ENCODE measurements around the gene HBB. TPM values are rescaled to one million over a fixed set of nuclear protein-coding genes. Genes with fewer than 3 reads are reported as not detected.
A peak's percentile ranks its signal among the peaks of the same experiment; 100 is the strongest.

The HBB gene
- total and polyA plus RNA-seq, 2 of the 4 experiments (the other 2 are of a cell fraction): 0.24 TPM; not detected in 1

GRCh38 chr11:5223146-5223545 is 3.7 kb downstream of the HBB start:
- Histone ChIP-seq H3K18ac (ENCODE audit: low read depth, low read length) (peak overlapping the region; percentile 12; the same call in 1 of the 2 replicates), H3K4me3 (ENCODE audit: insufficient read depth, low read depth, low read length) (no peak overlapping the region), H3K56ac (ENCODE audit: extremely low read depth, insufficient read depth, low read length) (no peak overlapping the region), H3K27ac (ENCODE audit: insufficient read depth, low read length) (no peak overlapping the region), H3K23ac (ENCODE audit: low read depth, low read length) (no peak overlapping the region), H3K79me1 (ENCODE audit: low read depth in 1 of 2, low read length in 2 of 2) (no peaks in the 10 kb centered on the region), H4K8ac (ENCODE audit: low read depth in 2 of 2, low read length in 2 of 2) (no peak overlapping the region), H3K4ac (ENCODE audit: low read depth, low read length) (no peak overlapping the region), H2BK5ac (ENCODE audit: low read depth, low read length, poor library complexity, severe bottlenecking) (peak overlapping the region; percentile 78), H3K36me3 (ENCODE audit: control insufficient read depth, insufficient read depth, low read length) (no peaks in the 10 kb centered on the region), H4K91ac (ENCODE audit: insufficient read depth, low read depth, low read length) (peak overlapping the region; percentile 47; the same call in 1 of the 2 replicates), H3K14ac (replicated peaks; ENCODE audit: low read depth, low read length) (no peak overlapping the region), H4K5ac (ENCODE audit: low read depth, low read length) (no peak overlapping the region), H2BK15ac (ENCODE audit: low read depth, low read length) (no peak overlapping the region), H3K9ac (ENCODE audit: low read depth, low read length) (no peak overlapping the region), H3K4me2 (ENCODE audit: low read depth, low read length) (no peak overlapping the region), H3K9me1 (ENCODE audit: insufficient read depth, low read length) (no peaks in the 10 kb centered on the region), H2AK5ac (ENCODE audit: low read depth, low read length) (no peak overlapping the region), H2AFZ (replicated peaks; ENCODE audit: low read length, poor library complexity) (no peak overlapping the region), H3K4me1 (ENCODE audit: control insufficient read depth, insufficient read depth, low read length) (no peaks in the 10 kb centered on the region), H4K20me1 (ENCODE audit: insufficient read depth, low read length) (no peaks in the 10 kb centered on the region), H2AK9ac (replicated peaks; ENCODE audit: low read depth, low read length, poor library complexity) (no peak overlapping the region), H3K9me3 (ENCODE audit: control insufficient read depth, insufficient read depth, low read length) (no peaks in the 10 kb centered on the region), H3K27me3 (ENCODE audit: control insufficient read depth, insufficient read depth, low read length) (no peaks in the 10 kb centered on the region), H2BK120ac (ENCODE audit: low read depth, low read length) (peak overlapping the region; percentile 54; the same call in 1 of the 2 replicates), H2BK20ac (ENCODE audit: low read depth, low read length) (0 out of 2 replicates have a peak overlapping the region, but pooled peaks have one; percentile 14)
- intact Hi-C loops (cut with micrococcal nuclease): no loop called here
- DNase-seq: no peak
- ATAC-seq (ENCODE audit: low read depth): no peak
- TF ChIP-seq MAFK (IDR thresholded peaks at IDR 0.05; ENCODE audit: low read depth, low read length): no peak
- TF ChIP-seq CTCF (conservative IDR thresholded peaks at IDR 0.05; ENCODE audit: low read depth, low read length): no peak
- CTCF ChIA-PET: no interaction called here
- POLR2A ChIA-PET (ENCODE audit: unreplicated experiment): no interaction called here
- dilution Hi-C loops (cut with HindIII; ENCODE audit: low sequenced_read_pairs, unreplicated experiment): no loop called here
- WGBS, 2 experiments (ENCODE audit: extremely low coverage in 2 of 2, insufficient read length in 1 of 2): no CpG with 5 or more reads among the region's 6 CpGs
- BruUV-seq (replicated peaks): no TSS peak
- in situ Hi-C loops (cut with MboI; ENCODE audit: low sequenced_read_pairs): no loop called here
